Measurements from ENCODE around the gene RMDN3. TPM values are rescaled to one million over a fixed set of nuclear protein-coding genes. Genes with fewer than 3 reads are reported as not detected.

RMDN3 gene
- total RNA-seq, 4 donors from 2014 or later, result 21.3 to 31.9 (median 26.4) TPM

DNA sequence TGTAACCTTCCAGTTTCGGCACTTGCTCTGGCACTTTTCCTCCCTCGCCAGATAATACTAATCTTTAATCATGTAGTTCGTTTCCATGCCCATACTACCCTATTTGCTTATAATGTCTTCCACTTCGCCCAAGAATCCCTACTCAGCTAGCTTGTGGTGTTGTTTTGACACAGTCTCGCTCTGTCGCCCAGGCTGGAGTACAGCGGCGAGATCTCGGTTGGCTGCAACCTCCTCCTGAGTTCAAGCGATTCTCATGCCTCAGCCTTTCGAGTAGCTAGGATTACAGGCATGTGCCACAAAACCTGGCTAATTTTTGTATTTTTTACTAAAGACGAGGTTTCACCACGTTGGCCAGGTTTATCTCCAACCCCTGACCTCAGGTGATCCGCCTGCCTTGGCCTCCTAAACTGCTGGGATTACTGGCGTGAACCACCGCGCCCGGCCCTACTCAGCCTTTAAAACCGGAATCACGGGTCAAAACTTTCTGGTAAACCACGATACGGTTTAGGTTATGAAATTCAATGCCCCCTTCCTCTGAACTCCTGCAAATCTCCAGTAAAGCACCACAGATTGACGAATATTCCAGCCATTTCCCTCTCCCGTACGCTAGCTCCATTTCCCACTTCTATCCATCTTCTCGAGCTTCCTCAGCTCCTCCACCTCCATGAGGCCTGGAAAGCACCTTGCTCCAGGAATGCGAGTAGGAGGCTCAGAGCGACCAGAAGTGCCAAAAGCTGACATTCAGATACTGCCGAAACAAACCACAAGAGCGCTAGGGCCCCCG, 61.0 kb downstream of the RMDN3 start:
- WGBS, 2 donors, result 26 to 29% methylated on average over 26 to 30 of the region's 31 CpGs
- no peak for DNase-seq
- intact Hi-C loops (cut with DNase I), result no loop called here

DNA sequence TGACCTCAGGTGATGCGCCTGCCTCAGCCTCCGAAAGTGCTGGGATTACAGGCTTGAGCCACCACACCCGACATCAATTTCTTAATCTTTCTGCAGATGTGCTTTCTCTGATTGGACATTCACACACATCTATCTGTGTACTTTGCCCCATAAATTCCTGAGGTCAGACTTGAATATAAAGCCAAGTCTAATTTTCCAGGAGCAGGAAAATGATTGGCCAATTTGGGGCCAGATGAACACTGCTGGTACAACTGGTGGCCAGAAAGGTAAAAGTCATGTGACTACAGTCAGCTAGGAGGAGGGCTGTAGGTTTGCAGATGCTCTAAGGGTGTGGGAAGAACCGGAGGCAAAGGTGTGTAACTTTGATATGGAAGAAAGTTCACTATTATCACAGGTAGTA, 63.3 kb downstream of the RMDN3 start:
- intact Hi-C loops (cut with DNase I), result no loop called here
- Histone ChIP-seq H3K4me3 (no peak overlapping the region), H3K9me3 (no peaks in the 10 kb centered on the region), H3K27me3 (no peaks in the 10 kb centered on the region), H3K36me3 (peaks cover 0 to 31% (median 4%) of the 10 kb centered on the region in 3 donors), H3K4me1 (peaks cover 13 to 24% (median 18%) of the 10 kb centered on the region in 3 donors), H3K27ac (no peak overlapping the region)
- TF ChIP-seq, protein P1, sequence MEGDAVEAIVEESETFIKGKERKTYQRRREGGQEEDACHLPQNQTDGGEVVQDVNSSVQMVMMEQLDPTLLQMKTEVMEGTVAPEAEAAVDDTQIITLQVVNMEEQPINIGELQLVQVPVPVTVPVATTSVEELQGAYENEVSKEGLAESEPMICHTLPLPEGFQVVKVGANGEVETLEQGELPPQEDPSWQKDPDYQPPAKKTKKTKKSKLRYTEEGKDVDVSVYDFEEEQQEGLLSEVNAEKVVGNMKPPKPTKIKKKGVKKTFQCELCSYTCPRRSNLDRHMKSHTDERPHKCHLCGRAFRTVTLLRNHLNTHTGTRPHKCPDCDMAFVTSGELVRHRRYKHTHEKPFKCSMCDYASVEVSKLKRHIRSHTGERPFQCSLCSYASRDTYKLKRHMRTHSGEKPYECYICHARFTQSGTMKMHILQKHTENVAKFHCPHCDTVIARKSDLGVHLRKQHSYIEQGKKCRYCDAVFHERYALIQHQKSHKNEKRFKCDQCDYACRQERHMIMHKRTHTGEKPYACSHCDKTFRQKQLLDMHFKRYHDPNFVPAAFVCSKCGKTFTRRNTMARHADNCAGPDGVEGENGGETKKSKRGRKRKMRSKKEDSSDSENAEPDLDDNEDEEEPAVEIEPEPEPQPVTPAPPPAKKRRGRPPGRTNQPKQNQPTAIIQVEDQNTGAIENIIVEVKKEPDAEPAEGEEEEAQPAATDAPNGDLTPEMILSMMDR (IDR thresholded peaks at IDR 0.05), result no peak
- TF ChIP-seq POLR2A (IDR thresholded peaks at IDR 0.05), result no peak
- WGBS, 2 donors, result 91 to 96% methylated on average over 4 of the region's 4 CpGs
- no peak for DNase-seq

More for the DNA sequence above, 61.0 kb downstream of the RMDN3 start:
- peaks cover 0 to 31% (median 4%) of the 10 kb centered on the region in 3 donors for H3K36me3 ChIP-seq
- H3K9me3 ChIP-seq, result no peaks in the 10 kb centered on the region
- H3K27me3 ChIP-seq, result no peaks in the 10 kb centered on the region
- TF ChIP-seq POLR2A (IDR thresholded peaks at IDR 0.05), result no peak
- TF ChIP-seq, protein P1 (IDR thresholded peaks at IDR 0.05), result no peak
- H3K27ac ChIP-seq, result peak overlapping the region; percentile 97 to 100 (median 99)
- H3K4me3 ChIP-seq, result peak overlapping the region; percentile 65 to 86 (median 80)
- peaks cover 13 to 24% (median 18%) of the 10 kb centered on the region in 3 donors for H3K4me1 ChIP-seq

DNA sequence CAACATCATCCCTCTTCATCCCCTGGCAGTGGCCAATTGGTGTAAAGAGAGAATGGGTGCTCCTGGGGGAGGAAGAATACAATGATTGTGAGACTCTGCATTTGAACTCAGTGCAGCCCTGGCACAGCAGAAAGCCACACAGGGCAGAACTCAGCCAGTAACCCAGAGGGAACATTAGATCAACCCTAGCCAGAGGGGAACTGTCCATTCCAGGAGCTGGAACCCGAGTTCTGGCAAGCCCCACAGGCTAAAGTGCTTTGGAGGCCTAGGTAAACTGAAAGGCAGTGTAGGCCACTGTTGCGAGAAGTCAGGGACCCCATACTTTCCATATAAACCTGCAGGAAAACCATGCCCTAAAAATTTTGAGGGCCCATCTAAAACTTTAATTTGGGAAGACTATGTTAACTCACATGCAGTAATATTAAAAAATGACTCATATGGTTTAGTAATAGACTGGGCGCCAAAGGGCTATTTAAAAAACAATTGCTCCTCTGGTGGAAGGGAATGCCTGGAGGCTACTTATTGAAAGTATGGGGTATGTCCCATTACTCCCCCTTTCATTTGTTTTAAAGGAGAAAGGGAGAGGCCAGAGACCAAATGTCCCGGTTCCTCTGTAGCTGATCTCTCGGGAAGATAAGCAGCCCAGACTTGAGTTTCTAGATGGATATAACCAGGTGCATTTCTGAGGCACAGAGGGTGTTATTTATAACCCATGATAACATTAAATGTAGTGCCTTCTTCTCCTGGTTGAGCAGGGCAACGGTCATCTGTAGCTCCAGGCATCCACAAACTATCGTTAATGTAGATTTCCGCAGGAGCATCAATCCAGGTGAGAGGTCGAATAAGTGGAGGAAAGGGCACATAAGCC, 65.9 kb downstream of the RMDN3 start:
- Histone ChIP-seq H3K9me3 (no peaks in the 10 kb centered on the region), H3K27ac (no peak overlapping the region), H3K4me3 (no peak overlapping the region), H3K27me3 (no peaks in the 10 kb centered on the region), H3K4me1 (peaks cover 8 to 16% (median 10%) of the 10 kb centered on the region in 3 donors), H3K36me3 (peaks cover 0 to 31% (median 4%) of the 10 kb centered on the region in 3 donors)
- TF ChIP-seq, protein P1 (IDR thresholded peaks at IDR 0.05), result no peak
- 81 to 84% methylated on average over 9 of the region's 9 CpGs for WGBS, 2 donors
- no peak for DNase-seq
- intact Hi-C loops (cut with DNase I), result no loop called here

Small RNA genes lying within 50 kb of the gene (small RNA-seq; reads per million reads assigned to genes)
- gene SUMO2P15, result 0 reads per million in 4 donors

Other genes with a start within 250 kb of the RMDN3 start
- 10 to 100 TPM in 2 of 4 donors, 1 to 10 TPM in 2; 7.3 to 27.9 (median 15.8) TPM for gene CCDC32, start 190.2 kb downstream of the RMDN3 start, total RNA-seq
- 10 to 100 TPM in 1 of 4 donors, 1 to 10 TPM in 3; 4.3 to 10.3 (median 6.7) TPM for gene RPUSD2, start 186.0 kb downstream of the RMDN3 start, total RNA-seq
- gene KNL1, start 161.0 kb downstream of the RMDN3 start, total RNA-seq, result 10 to 100 TPM in 2 of 4 donors, 1 to 10 TPM in 2; 2.9 to 17.8 (median 11.0) TPM
- 1 to 10 TPM; 1.9 to 8.5 (median 4.5) TPM for gene RAD51, start 60.1 kb downstream of the RMDN3 start, total RNA-seq
- 10 to 100 TPM in 3 of 4 donors, 1 to 10 TPM in 1; 10.0 to 47.5 (median 41.9) TPM for gene GCHFR, start 8.8 kb upstream of the RMDN3 start, total RNA-seq
- gene C15orf62, start 14.7 kb upstream of the RMDN3 start, total RNA-seq, result 10 to 100 TPM; 11.3 to 44.3 (median 22.2) TPM
- 10 to 100 TPM; 16.5 to 33.4 (median 28.9) TPM for gene ZFYVE19, start 51.8 kb upstream of the RMDN3 start, total RNA-seq
- gene DNAJC17, start 52.2 kb upstream of the RMDN3 start, total RNA-seq, result 10 to 100 TPM; 13.9 to 24.0 (median 19.2) TPM
- under 1 TPM in 1 of 4 donors, not detected in 3; 0.68 TPM for gene PPP1R14D, start 73.5 kb upstream of the RMDN3 start, total RNA-seq
- 100 to 1,000 TPM; 168 to 506 (median 215) TPM for gene SPINT1, start 88.8 kb upstream of the RMDN3 start, total RNA-seq
- 100 to 1,000 TPM in 3 of 4 donors, 10 to 100 TPM in 1; 94.0 to 146 (median 123) TPM for gene RHOV, start 119.0 kb upstream of the RMDN3 start, total RNA-seq
- gene VPS18, start 139.2 kb upstream of the RMDN3 start, total RNA-seq, result 10 to 100 TPM; 17.4 to 25.9 (median 20.7) TPM
- 1 to 10 TPM in 3 of 4 donors, under 1 TPM in 1; 0.68 to 4.6 (median 1.3) TPM for gene DLL4, start 174.1 kb upstream of the RMDN3 start, total RNA-seq
- gene CHAC1, start 198.2 kb upstream of the RMDN3 start, total RNA-seq, result 10 to 100 TPM in 1 of 4 donors, 1 to 10 TPM in 2, under 1 TPM in 1; 0.76 to 16.1 (median 6.4) TPM

Data from esophagus squamous epithelium (tissue), 5 donors.